Esophagus muscularis mucosa (tissue), 4 donors: ENCODE results near the gene GALNT15. TPM values are rescaled to one million over a fixed set of nuclear protein-coding genes. Genes with fewer than 3 reads are reported as not detected.

Experiments
- DNase-seq: peaks from one replicate; pipeline ENCODE4 v3.0.0-alpha.2; 2017; ENCODE audit errors: extremely low spot score
- H3K27ac ChIP-seq, 4 donors: fragments of 200-600 bp; sonication (generic); replicated peaks in 1 of 4; 1 replicate in 3 of 4; 2 replicates in 1 of 4; pipeline ENCODE4 v1.5.1; 2016 to 2019; ENCODE audit warnings: mild to moderate bottlenecking in 1 of 4
- H3K27me3 ChIP-seq, 4 donors: fragments of 200-600 bp; sonication (generic); one replicate each; pipeline versions ENCODE4 v1.5.1 to v1.6.0; 2016 to 2019
- H3K36me3 ChIP-seq, 4 donors: fragments of 200-600 bp; sonication (generic); one replicate each; pipeline ENCODE4 v1.5.1; 2016 to 2019
- H3K4me1 ChIP-seq, 4 donors: fragments of 200-600 bp; sonication (generic); one replicate each; pipeline ENCODE4 v1.5.1; 2016 to 2019
- H3K4me3 ChIP-seq, 4 donors: fragments of 200-600 bp; sonication (generic); 1 replicate in 2 of 4; 2 replicates in 2 of 4; pipeline ENCODE4 v1.5.1; 2016 to 2019; ENCODE audit warnings: mild to moderate bottlenecking in 4 of 4, moderate library complexity in 1 of 4
- H3K9me3 ChIP-seq, 4 donors: fragments of 200-600 bp; sonication (generic); 1 replicate in 3 of 4; 2 replicates in 1 of 4; pipeline ENCODE4 v1.5.1; 2016 to 2019
- CTCF ChIP-seq, 3 experiments: fragments of 200-600 bp in 2 of 3; fragments of 450-650 bp in 1 of 3; sonication (generic) in 2 of 3; IDR thresholded peaks; one replicate each; pipeline ENCODE4 v1.5.1; 2017 to 2019; ENCODE audit warnings: antibody characterized with exemption in 3 of 3, mild to moderate bottlenecking in 2 of 3, moderate library complexity in 1 of 3
- EP300 ChIP-seq: sonication (generic); formaldehyde crosslinking; IDR thresholded peaks from one replicate; pipeline ENCODE4 v1.6.1; 2017; ENCODE audit warnings: antibody characterized with exemption
- POLR2A ChIP-seq: fragments of 450-650 bp; IDR thresholded peaks from one replicate; pipeline ENCODE4 v1.6.1; 2017; ENCODE audit warnings: antibody characterized with exemption, moderate library complexity, mild to moderate bottlenecking, low read depth
- POLR2AphosphoS5 ChIP-seq, 2 donors: sonication (generic); formaldehyde crosslinking; IDR thresholded peaks; one replicate each; pipeline ENCODE4 v1.6.1; 2017; ENCODE audit warnings: antibody characterized with exemption in 2 of 2
- WGBS: methylation state at CpG from one replicate; pipeline ENCODE4 v1.1.5; 2018; 5-methylcytosine and 5-hydroxymethylcytosine counted together
- intact Hi-C: fragments of 100-400 bp; cut with DNase I; formaldehyde crosslinking; loops from one replicate; pipeline ENCODE4 v1.15.1; 2023
- total RNA-seq, 4 donors: library from RNA; depleted of rRNA; stranded (reverse); fragments of >200 nt; gene quantifications; one replicate each; pipeline versions ENCODE4 v1.1.0 to v1.2.1, GENCODE V29; 2016

Gene GALNT15
- total RNA-seq, 4 donors from 2014 or later = 76.0 to 320 (median 135) TPM

DNA sequence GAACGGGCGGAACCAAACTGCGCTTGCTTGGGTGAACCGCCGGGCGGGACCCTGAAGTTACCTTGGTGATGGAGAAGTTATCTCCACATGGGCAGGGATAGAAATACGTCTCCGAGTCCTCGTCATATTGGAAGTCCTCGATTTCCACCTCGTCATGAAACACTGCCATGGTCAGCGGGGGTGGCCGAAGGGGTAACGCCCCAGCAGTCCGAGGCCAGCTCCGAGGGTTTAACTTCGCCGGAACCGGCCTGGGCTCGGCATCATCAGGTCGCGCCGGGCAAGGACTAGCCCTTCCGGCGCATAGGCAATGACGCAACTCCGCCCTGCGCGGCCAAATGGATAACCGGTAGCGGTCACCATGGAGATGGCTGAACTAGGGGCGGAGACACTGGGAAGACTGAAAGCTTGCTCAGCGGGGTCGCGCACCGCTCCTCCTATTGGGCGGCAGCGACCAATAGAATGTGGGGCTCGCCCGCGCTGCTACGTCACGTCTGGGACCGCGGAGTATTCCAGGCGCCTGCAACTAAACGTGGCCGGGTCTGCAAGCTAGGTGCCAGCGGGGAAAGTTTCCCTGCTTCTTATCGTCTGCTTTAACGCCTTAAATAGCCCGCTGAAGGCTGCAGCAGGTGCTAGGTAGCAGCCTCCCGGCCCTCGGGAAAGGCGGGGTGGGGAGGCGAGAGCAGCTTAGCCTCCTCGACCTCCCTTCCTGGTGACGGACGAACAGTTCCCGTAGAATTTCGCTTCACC, 90.4 kb downstream of the GALNT15 start, which contains the start of the genes DPH3 and OXNAD1:
TSS of gene DPH3 (minus strand) at position 236 of the 747 bp plus-strand sequence. CDS start at position 169, 67 bp downstream.
TSS of gene OXNAD1 (plus strand) at position 505 of the 747 bp plus-strand sequence. CDS start 5,741 bp downstream, outside the sequence.
- Histone ChIP-seq H3K4me3 (peak within 1 kb of the TSS; percentile 74 to 97 (median 86)), H3K27me3 (no peaks in the 10 kb centered on the region), H3K9me3 (no peaks in the 10 kb centered on the region), H3K27ac (peak within 1 kb of the TSS; percentile 93 to 94 (median 93)), H3K4me1 (peaks cover 38 to 67% (median 62%) of the 10 kb centered on the region in 4 donors), H3K36me3 (peaks cover under 1 to 33% (median 20%) of the 10 kb centered on the region in 4 donors)
- peak; percentile 60 for TF ChIP-seq POLR2A
- no peak for TF ChIP-seq EP300
- TF ChIP-seq CTCF (IDR thresholded peaks at IDR 0.05) = peak in 2 of 3 experiments; percentile 22 to 33
- peak; percentile 96 to 99 for TF ChIP-seq POLR2AphosphoS5 (IDR thresholded peaks at IDR 0.05)
- 0% methylated on average over 15 of the region's 61 CpGs for WGBS
- peak; percentile 100 for DNase-seq
- intact Hi-C loops = no loop called here

- no peaks in the 10 kb centered on the region for H3K27me3 ChIP-seq
- H3K9me3 ChIP-seq = no peaks in the 10 kb centered on the region
- WGBS = 0% methylated on average over 6 of the region's 6 CpGs
- intact Hi-C loops = no loop called here
- peaks cover 0 to 32% (median 17%) of the 10 kb centered on the region in 4 donors for H3K36me3 ChIP-seq
- H3K27ac ChIP-seq = peak overlapping the region; percentile 93 to 94 (median 93)
- TF ChIP-seq EP300 (no peak), CTCF (IDR thresholded peaks at IDR 0.05) (no peak), POLR2A (no peak), POLR2AphosphoS5 (IDR thresholded peaks at IDR 0.05) (no peak)
- H3K4me1 ChIP-seq = peaks cover 38 to 67% (median 62%) of the 10 kb centered on the region in 4 donors
- peak overlapping the region; percentile 74 to 97 (median 86) for H3K4me3 ChIP-seq
- DNase-seq = no peak
Observed at GRCh38 chr3:16265455-16265786, 90.9 kb downstream of the GALNT15 start.

- peaks cover 6 to 32% (median 24%) of the 10 kb centered on the region in 4 donors for H3K36me3 ChIP-seq
- H3K27me3 ChIP-seq = no peaks in the 10 kb centered on the region
- no peak for DNase-seq
- H3K4me3 ChIP-seq = no peak overlapping the region
- H3K4me1 ChIP-seq = peaks cover 38 to 63% (median 59%) of the 10 kb centered on the region in 4 donors
- TF ChIP-seq POLR2AphosphoS5 (IDR thresholded peaks at IDR 0.05) = no peak
- no peak for TF ChIP-seq EP300
- no peak for TF ChIP-seq POLR2A
- TF ChIP-seq CTCF (IDR thresholded peaks at IDR 0.05) = no peak
- peak overlapping the region; percentile 13 to 94 (median 66) for H3K27ac ChIP-seq
- H3K9me3 ChIP-seq = no peaks in the 10 kb centered on the region
- 76% methylated on average over 3 of the region's 3 CpGs for WGBS
- intact Hi-C loops = no loop called here
Observed at GRCh38 chr3:16266714-16267113, 92.2 kb downstream of the GALNT15 start.

DNA sequence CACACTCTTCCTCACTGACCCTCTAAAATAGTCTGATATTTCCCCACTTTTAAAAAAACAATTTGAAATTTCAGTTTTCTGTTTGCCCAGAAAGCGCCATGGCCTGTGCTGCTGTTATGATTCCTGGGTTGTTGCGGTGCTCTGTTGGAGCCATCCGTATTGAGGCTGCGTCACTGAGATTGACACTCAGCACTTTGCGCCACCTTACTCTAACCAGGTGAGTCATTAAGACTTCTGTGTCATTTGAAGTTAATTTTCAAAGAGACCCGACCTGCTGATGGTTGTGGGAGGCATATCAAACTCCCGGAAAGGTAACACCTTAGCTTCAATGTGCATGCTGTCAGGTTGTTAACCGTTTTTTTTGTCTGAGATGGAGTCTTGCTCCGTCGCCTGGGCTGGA, 96.4 kb downstream of the GALNT15 start:
- no peak for DNase-seq
- Histone ChIP-seq H3K4me3 (no peak overlapping the region), H3K36me3 (peaks cover 6 to 48% (median 31%) of the 10 kb centered on the region in 4 donors), H3K27me3 (no peaks in the 10 kb centered on the region), H3K27ac (no peak overlapping the region), H3K4me1 (peaks cover 21 to 31% (median 31%) of the 10 kb centered on the region in 4 donors), H3K9me3 (no peaks in the 10 kb centered on the region)
- intact Hi-C loops = no loop called here
- WGBS = 94% methylated on average over 10 of the region's 10 CpGs
- TF ChIP-seq EP300 (no peak), POLR2A (no peak), CTCF (IDR thresholded peaks at IDR 0.05) (no peak), POLR2AphosphoS5 (IDR thresholded peaks at IDR 0.05) (no peak)
